ENCODE measurements around the gene CPOX.

CPOX gene

DNA sequence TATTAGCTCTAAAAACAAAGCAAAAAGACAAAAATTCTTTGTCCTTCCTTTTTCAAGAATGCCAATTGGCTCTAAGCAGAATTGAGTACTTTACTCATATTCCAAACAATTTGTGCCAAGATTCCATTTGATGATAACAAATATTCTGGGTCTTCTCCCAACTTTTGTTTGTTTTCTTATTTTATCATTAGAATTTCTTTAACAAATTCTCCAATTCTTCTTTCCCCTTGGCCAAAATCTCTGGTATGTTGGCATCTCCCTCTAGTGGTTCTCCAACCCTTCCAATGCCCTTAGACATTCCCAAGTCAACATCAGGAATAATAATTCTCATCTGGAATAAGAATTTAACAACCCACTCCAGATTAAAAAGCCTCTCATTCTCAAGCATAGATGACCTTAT is 5.3 kb downstream of the CPOX start:
- TF ChIP-seq FOXA1 (IDR thresholded peaks at IDR 0.05) (no peak), ELF4 (IDR thresholded peaks at IDR 0.05) (no peak)
- DNase-seq (ENCODE audit: extremely low spot score): no peak
- ChIA-PET CTCF (interaction anchor here (1.1 kb wide), 1 partner anchor 9 kb away, joined by 3 read pairs; no protein-coding TSS in a partner anchor), POLR2A (no interaction called here)

GRCh38 chr3:98587654-98588053 is 5.8 kb downstream of the CPOX start:
- DNase-seq (ENCODE audit: extremely low spot score): no peak
- TF ChIP-seq CTBP1 (IDR thresholded peaks at IDR 0.05; ENCODE audit: borderline replicate concordance): no peak
- no peak for TF ChIP-seq LEF1 (IDR thresholded peaks at IDR 0.05; ENCODE audit: borderline replicate concordance)
- TF ChIP-seq SUZ12 (IDR thresholded peaks at IDR 0.05): no peak
- TF ChIP-seq FOXA1 (IDR thresholded peaks at IDR 0.05): no peak
- TF ChIP-seq ARNT (IDR thresholded peaks at IDR 0.05): no peak
- no peak for TF ChIP-seq HDGF (IDR thresholded peaks at IDR 0.05; ENCODE audit: borderline replicate concordance)
- TF ChIP-seq FOXM1 (IDR thresholded peaks at IDR 0.05; ENCODE audit: borderline replicate concordance): no peak
- no peak for TF ChIP-seq ZNF384 (IDR thresholded peaks at IDR 0.05)
- no peak for TF ChIP-seq SP1 (IDR thresholded peaks at IDR 0.05)
- no peak for TF ChIP-seq L3MBTL2 (conservative IDR thresholded peaks at IDR 0.05)
- TF ChIP-seq NFRKB (IDR thresholded peaks at IDR 0.05): no peak
- TF ChIP-seq TARDBP (IDR thresholded peaks at IDR 0.05): no peak
- no peak for TF ChIP-seq BHLHE40 (IDR thresholded peaks at IDR 0.05; ENCODE audit: borderline replicate concordance)
- ChIA-PET POLR2A (no interaction called here), CTCF (interaction anchor here (1.1 kb wide), 1 partner anchor 9 kb away, joined by 3 read pairs; no protein-coding TSS in a partner anchor)

DNA sequence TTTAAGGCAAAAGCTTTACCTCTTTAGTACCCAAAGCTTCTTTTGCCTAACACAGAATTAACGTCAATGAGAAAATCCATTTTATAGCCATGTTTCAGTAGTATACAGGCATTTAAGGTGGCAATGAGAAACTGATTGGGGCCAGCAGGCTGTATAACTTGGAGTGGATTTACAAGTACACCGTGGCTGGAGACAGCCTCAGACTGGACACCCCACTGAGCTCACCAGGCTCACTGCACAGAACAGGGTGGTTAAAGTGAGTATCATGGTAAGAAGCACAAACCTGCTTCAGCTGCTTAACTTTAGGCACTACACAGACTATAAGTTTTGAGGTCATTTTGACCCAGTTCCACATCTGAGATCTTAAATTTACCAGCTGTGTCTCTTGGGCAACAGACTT is 8.9 kb downstream of the CPOX start:
- ChIA-PET CTCF (no interaction called here), POLR2A (interaction anchor here (2.1 kb wide), 1 partner anchor 9 kb away, joined by 7 read pairs; the partner anchor contains the start of gene CPOX)
- TF ChIP-seq TARDBP (IDR thresholded peaks at IDR 0.05) (no peak), BHLHE40 (IDR thresholded peaks at IDR 0.05; ENCODE audit: borderline replicate concordance) (no peak), LEF1 (IDR thresholded peaks at IDR 0.05; ENCODE audit: borderline replicate concordance) (no peak), ARNT (IDR thresholded peaks at IDR 0.05) (no peak), NFRKB (IDR thresholded peaks at IDR 0.05) (no peak), HDGF (IDR thresholded peaks at IDR 0.05; ENCODE audit: borderline replicate concordance) (no peak), FOXK2 (IDR thresholded peaks at IDR 0.05) (no peak), FOXA1 (IDR thresholded peaks at IDR 0.05) (no peak), PKNOX1 (IDR thresholded peaks at IDR 0.05) (no peak), SUZ12 (IDR thresholded peaks at IDR 0.05) (no peak), FOXM1 (IDR thresholded peaks at IDR 0.05; ENCODE audit: borderline replicate concordance) (no peak), SP1 (IDR thresholded peaks at IDR 0.05) (no peak), L3MBTL2 (conservative IDR thresholded peaks at IDR 0.05) (no peak), ZNF384 (IDR thresholded peaks at IDR 0.05) (no peak), CTBP1 (IDR thresholded peaks at IDR 0.05; ENCODE audit: borderline replicate concordance) (no peak), ELF4 (IDR thresholded peaks at IDR 0.05) (no peak)
- DNase-seq (ENCODE audit: extremely low spot score): no peak

DNA sequence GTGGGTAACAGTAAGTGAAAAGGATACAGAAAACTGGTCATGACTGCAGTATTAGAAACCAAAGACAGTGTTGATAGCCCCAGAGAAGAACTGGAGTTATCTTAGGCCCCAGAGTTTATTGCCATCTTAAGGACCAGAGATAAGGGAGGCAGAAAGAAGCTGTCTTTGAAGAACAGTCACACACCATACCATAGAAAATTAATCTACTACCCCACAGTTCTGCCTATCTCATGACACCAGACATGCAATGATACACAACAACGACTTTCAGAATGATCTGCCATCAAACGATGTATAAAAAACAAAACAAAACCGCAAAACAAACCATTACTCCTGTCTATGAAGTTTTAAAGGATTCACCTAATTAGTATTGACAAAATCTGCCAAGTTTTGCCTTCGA is 9.6 kb downstream of the CPOX start:
- TF ChIP-seq LEF1 (IDR thresholded peaks at IDR 0.05; ENCODE audit: borderline replicate concordance): no peak
- no peak for TF ChIP-seq FOXK2 (IDR thresholded peaks at IDR 0.05)
- no peak for TF ChIP-seq FOXA1 (IDR thresholded peaks at IDR 0.05)
- TF ChIP-seq ELF4 (IDR thresholded peaks at IDR 0.05): no peak
- no peak for TF ChIP-seq ZNF384 (IDR thresholded peaks at IDR 0.05)
- no peak for TF ChIP-seq FOXM1 (IDR thresholded peaks at IDR 0.05; ENCODE audit: borderline replicate concordance)
- no peak for TF ChIP-seq NFRKB (IDR thresholded peaks at IDR 0.05)
- no peak for TF ChIP-seq HDGF (IDR thresholded peaks at IDR 0.05; ENCODE audit: borderline replicate concordance)
- DNase-seq (ENCODE audit: extremely low spot score): no peak
- POLR2A ChIA-PET: no interaction called here
- CTCF ChIA-PET: no interaction called here

DNA sequence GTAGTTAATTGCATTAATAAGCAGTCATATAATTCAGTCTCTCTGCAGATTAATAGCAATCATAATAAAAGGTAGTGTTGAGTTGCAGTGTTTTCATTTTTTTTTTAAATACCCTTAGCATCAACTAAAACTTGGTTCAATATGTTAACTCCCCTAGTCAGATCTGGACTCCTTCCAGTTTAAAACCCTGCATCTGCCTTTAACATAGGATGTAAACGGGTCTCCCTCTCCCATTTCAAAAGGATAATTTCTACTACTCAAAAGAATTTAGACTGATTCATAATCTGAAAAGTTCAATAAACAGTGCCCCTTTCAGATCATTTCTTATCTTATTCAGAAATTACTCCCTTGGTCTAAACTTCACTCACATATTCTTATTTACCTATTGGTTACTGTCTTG is 11.4 kb downstream of the CPOX start:
- TF ChIP-seq ARNT (IDR thresholded peaks at IDR 0.05) (no peak), FOXK2 (IDR thresholded peaks at IDR 0.05) (no peak), TARDBP (IDR thresholded peaks at IDR 0.05) (no peak), PKNOX1 (IDR thresholded peaks at IDR 0.05) (no peak), CTBP1 (IDR thresholded peaks at IDR 0.05; ENCODE audit: borderline replicate concordance) (no peak), SUZ12 (IDR thresholded peaks at IDR 0.05) (no peak), ELF4 (IDR thresholded peaks at IDR 0.05) (no peak), ZNF384 (IDR thresholded peaks at IDR 0.05) (no peak), NFRKB (IDR thresholded peaks at IDR 0.05) (no peak), SP1 (IDR thresholded peaks at IDR 0.05) (no peak), FOXA1 (IDR thresholded peaks at IDR 0.05) (no peak), LEF1 (IDR thresholded peaks at IDR 0.05; ENCODE audit: borderline replicate concordance) (no peak), FOXM1 (IDR thresholded peaks at IDR 0.05; ENCODE audit: borderline replicate concordance) (no peak), BHLHE40 (IDR thresholded peaks at IDR 0.05; ENCODE audit: borderline replicate concordance) (no peak), L3MBTL2 (conservative IDR thresholded peaks at IDR 0.05) (no peak), HDGF (IDR thresholded peaks at IDR 0.05; ENCODE audit: borderline replicate concordance) (no peak)
- CTCF ChIA-PET: no interaction called here
- POLR2A ChIA-PET: no interaction called here

GRCh38 chr3:98581474-98581873 is 11.9 kb downstream of the CPOX start:
- TF ChIP-seq ZNF384 (IDR thresholded peaks at IDR 0.05) (no peak), FOXM1 (IDR thresholded peaks at IDR 0.05; ENCODE audit: borderline replicate concordance) (no peak), SUZ12 (IDR thresholded peaks at IDR 0.05) (no peak), ARNT (IDR thresholded peaks at IDR 0.05) (no peak), L3MBTL2 (conservative IDR thresholded peaks at IDR 0.05) (no peak), NFRKB (IDR thresholded peaks at IDR 0.05) (no peak), FOXA1 (IDR thresholded peaks at IDR 0.05) (no peak), CTBP1 (IDR thresholded peaks at IDR 0.05; ENCODE audit: borderline replicate concordance) (no peak), TARDBP (IDR thresholded peaks at IDR 0.05) (no peak), PKNOX1 (IDR thresholded peaks at IDR 0.05) (no peak), FOXK2 (IDR thresholded peaks at IDR 0.05) (no peak), SP1 (IDR thresholded peaks at IDR 0.05) (no peak), BHLHE40 (IDR thresholded peaks at IDR 0.05; ENCODE audit: borderline replicate concordance) (no peak), HDGF (IDR thresholded peaks at IDR 0.05; ENCODE audit: borderline replicate concordance) (no peak), LEF1 (IDR thresholded peaks at IDR 0.05; ENCODE audit: borderline replicate concordance) (no peak), ELF4 (IDR thresholded peaks at IDR 0.05) (no peak)
- ChIA-PET POLR2A (interaction anchor here (0.9 kb wide), 1 partner anchor 12 kb away, joined by 3 read pairs; the partner anchor contains the start of gene CPOX), CTCF (interaction anchor here (1.0 kb wide), 1 partner anchor 9 kb away, joined by 4 read pairs; no protein-coding TSS in a partner anchor)
- no peak for DNase-seq (ENCODE audit: extremely low spot score)

More for the DNA sequence above, 11.4 kb downstream of the CPOX start:
- DNase-seq (ENCODE audit: extremely low spot score): no peak
